A673 (cell line): ENCODE results near the gene DMAC2. TPM values are rescaled to one million over a fixed set of nuclear protein-coding genes. Genes with fewer than 3 reads are reported as not detected.
A peak's percentile ranks its signal among the peaks of the same experiment; 100 is the strongest.

Source experiments
- BruUV-seq: library from RNA; stranded (reverse); fragments of 400-500 nt; replicated peaks from 2 replicates; lab custom pipeline; 2021; lab: Mats Ljungman, UMichigan
- CTCF ChIA-PET: fragments of 300-600 bp; sonication (Branson Sonifier 250); formaldehyde crosslinking; loops from one replicate; lab custom pipeline; 2022; ENCODE audit warnings: antibody characterized with exemption; lab: Charles Lee
- POLR2A ChIA-PET: fragments of 300-600 bp; sonication (Branson Sonifier 250); formaldehyde crosslinking; loops from one replicate; lab custom pipeline; 2022; ENCODE audit warnings: antibody characterized with exemption; ENCODE audit not compliant: low non-redundant PET; lab: Charles Lee
- DNase-seq: peaks from one replicate; pipeline ENCODE4 v3.0.0-alpha.2; 2015; ENCODE audit warnings: low spot score
- H3K27ac ChIP-seq: fragments of 200-600 bp; sonication (generic); 2 replicates; pipeline ENCODE4 v1.5.1; 2016; ENCODE audit warnings: mixed run types, low read depth, mild to moderate bottlenecking, mixed read lengths, antibody characterized with exemption, low read length; ENCODE audit not compliant: poor library complexity, severe bottlenecking
- H3K27me3 ChIP-seq: fragments of 200-600 bp; sonication (generic); replicated peaks from 2 replicates; pipeline ENCODE4 v1.6.1; 2017; ENCODE audit warnings: mixed run types, low read depth, mild to moderate bottlenecking, mixed read lengths, antibody characterized with exemption, low read length; ENCODE audit not compliant: insufficient read depth, poor library complexity
- H3K36me3 ChIP-seq: fragments of 200-600 bp; sonication (generic); 2 replicates; pipeline ENCODE4 v1.6.1; 2016; ENCODE audit warnings: mixed run types, mild to moderate bottlenecking, mixed read lengths, antibody characterized with exemption, low read length; ENCODE audit not compliant: insufficient read depth, poor library complexity, severe bottlenecking
- H3K4me1 ChIP-seq: fragments of 200-600 bp; sonication (generic); 2 replicates; pipeline ENCODE4 v1.6.1; 2017; ENCODE audit warnings: mixed run types, mild to moderate bottlenecking, mixed read lengths, antibody characterized with exemption, low read length; ENCODE audit not compliant: insufficient read depth, poor library complexity, severe bottlenecking
- H3K4me3 ChIP-seq: fragments of 200-600 bp; sonication (generic); 2 replicates; pipeline ENCODE4 v1.5.1; 2016; ENCODE audit warnings: low read depth, mixed run types, mild to moderate bottlenecking, mixed read lengths, low read length; ENCODE audit not compliant: poor library complexity, severe bottlenecking
- H3K9me3 ChIP-seq: fragments of 200-600 bp; sonication (generic); 2 replicates; pipeline ENCODE4 v1.6.1; 2016; ENCODE audit warnings: mixed run types, low read depth, mild to moderate bottlenecking, mixed read lengths, antibody characterized with exemption, low read length; ENCODE audit not compliant: poor library complexity, severe bottlenecking
- EZH2 ChIP-seq: fragments of 200-600 bp; sonication (generic); IDR thresholded peaks from 2 replicates; pipeline ENCODE4 v1.6.1; 2017; ENCODE audit warnings: borderline replicate concordance, low read depth, mild to moderate bottlenecking, mixed read lengths, antibody characterized with exemption, low read length; ENCODE audit not compliant: poor library complexity, severe bottlenecking
- intact Hi-C: fragments of 100-400 bp; cut with micrococcal nuclease; formaldehyde crosslinking; loops from one replicate; pipeline ENCODE4 v1.10.0; 2022; ENCODE audit not compliant: unreplicated experiment
- total RNA-seq: library from RNA; stranded (reverse); gene quantifications from 2 replicates; pipeline ENCODE4 v1.2.3, GENCODE V29; 2021
- TF ChIP-seq, protein P1 (sequence below): fragments of 300-800, 200-600 bp; sonication (generic); conservative IDR thresholded peaks from 2 replicates; pipeline ENCODE4 v1.5.1; 2017; ENCODE audit warnings: low read depth, mild to moderate bottlenecking, antibody characterized with exemption, low read length, moderate library complexity, mixed read lengths

The DMAC2 gene
- total RNA-seq, 1 experiment from 2014 or later = 96.6 TPM

DNA sequence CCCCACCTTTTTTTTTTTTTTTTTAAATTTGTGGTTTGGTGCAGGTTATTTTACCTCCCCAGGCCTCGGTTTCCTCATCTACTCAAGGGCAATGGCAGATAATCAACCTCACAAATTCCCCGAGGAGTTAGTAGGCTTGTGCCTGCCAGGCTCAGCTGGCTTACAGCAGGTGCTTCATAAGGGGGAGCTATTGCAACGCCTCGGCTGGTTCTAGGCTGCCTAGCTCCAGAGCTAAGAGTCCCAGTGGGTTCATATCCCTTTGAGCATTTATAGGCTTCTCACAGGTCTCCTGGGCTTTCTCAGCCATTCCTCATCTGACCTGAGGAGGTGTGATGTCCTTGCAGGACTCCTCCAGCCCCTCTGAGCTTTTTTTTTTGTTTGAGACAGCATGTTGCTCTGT is 31.5 kb downstream of the DMAC2 start:
- no peaks in the 10 kb centered on the region for H3K4me1 ChIP-seq
- TF ChIP-seq, protein P1, sequence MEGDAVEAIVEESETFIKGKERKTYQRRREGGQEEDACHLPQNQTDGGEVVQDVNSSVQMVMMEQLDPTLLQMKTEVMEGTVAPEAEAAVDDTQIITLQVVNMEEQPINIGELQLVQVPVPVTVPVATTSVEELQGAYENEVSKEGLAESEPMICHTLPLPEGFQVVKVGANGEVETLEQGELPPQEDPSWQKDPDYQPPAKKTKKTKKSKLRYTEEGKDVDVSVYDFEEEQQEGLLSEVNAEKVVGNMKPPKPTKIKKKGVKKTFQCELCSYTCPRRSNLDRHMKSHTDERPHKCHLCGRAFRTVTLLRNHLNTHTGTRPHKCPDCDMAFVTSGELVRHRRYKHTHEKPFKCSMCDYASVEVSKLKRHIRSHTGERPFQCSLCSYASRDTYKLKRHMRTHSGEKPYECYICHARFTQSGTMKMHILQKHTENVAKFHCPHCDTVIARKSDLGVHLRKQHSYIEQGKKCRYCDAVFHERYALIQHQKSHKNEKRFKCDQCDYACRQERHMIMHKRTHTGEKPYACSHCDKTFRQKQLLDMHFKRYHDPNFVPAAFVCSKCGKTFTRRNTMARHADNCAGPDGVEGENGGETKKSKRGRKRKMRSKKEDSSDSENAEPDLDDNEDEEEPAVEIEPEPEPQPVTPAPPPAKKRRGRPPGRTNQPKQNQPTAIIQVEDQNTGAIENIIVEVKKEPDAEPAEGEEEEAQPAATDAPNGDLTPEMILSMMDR = peak; percentile 25; the same call in 1 of the 2 replicates
- TF ChIP-seq EZH2 = no peak
- ChIA-PET CTCF (no interaction called here), POLR2A (interaction anchor here (0.7 kb wide), 1 partner anchor 66 kb away, joined by 9 read pairs; no protein-coding TSS in a partner anchor)
- no peaks in the 10 kb centered on the region for H3K36me3 ChIP-seq
- H3K4me3 ChIP-seq = no peak overlapping the region
- DNase-seq = no peak
- H3K27ac ChIP-seq = no peak overlapping the region
- H3K9me3 ChIP-seq = no peaks in the 10 kb centered on the region
- H3K27me3 ChIP-seq = no peaks in the 10 kb centered on the region
- BruUV-seq = no TSS peak
- intact Hi-C loops = no loop called here

DNA sequence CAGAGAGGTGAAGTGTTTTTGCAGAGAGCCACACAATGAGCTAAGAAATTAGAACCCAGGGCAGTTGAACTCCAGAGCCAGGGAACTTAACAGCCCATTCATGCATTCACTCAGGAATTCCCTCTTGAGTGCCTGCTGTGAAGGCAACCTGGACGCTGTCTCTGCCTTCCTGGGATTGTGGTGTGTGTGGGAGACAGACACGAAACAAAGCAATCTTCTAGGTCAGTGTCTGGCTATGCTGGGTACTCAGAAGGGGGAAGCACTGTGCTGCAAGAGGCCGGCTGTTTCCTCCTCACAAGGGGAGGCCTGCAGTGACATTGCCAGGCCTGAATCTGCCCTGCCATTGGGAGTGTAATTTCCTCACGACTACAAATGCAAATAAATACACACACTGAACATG is 32.4 kb downstream of the DMAC2 start:
- BruUV-seq = no TSS peak
- CTCF ChIA-PET = no interaction called here

GRCh38 chr19:41405776-41406175 is 33.9 kb downstream of the DMAC2 start:
- POLR2A ChIA-PET = no interaction called here

More for the DNA sequence above, 32.4 kb downstream of the DMAC2 start:
- Histone ChIP-seq H3K9me3 (no peaks in the 10 kb centered on the region), H3K4me1 (no peaks in the 10 kb centered on the region), H3K36me3 (no peaks in the 10 kb centered on the region), H3K27ac (no peak overlapping the region), H3K4me3 (no peak overlapping the region), H3K27me3 (no peaks in the 10 kb centered on the region)
- TF ChIP-seq, protein P1 = no peak
- TF ChIP-seq EZH2 = no peak
- intact Hi-C loops = no loop called here
- POLR2A ChIA-PET = no interaction called here
- no peak for DNase-seq

More at GRCh38 chr19:41405776-41406175, 33.9 kb downstream of the DMAC2 start:
- no TSS peak for BruUV-seq
- DNase-seq = no peak
- no peaks in the 10 kb centered on the region for H3K4me1 ChIP-seq
- H3K27ac ChIP-seq = no peak overlapping the region
- CTCF ChIA-PET = interaction anchor here (0.5 kb wide), 1 partner anchor 137 kb away, joined by 5 read pairs; no protein-coding TSS in a partner anchor
- no peaks in the 10 kb centered on the region for H3K36me3 ChIP-seq
- TF ChIP-seq, protein P1 = no peak
- TF ChIP-seq EZH2 = no peak
- no peaks in the 10 kb centered on the region for H3K9me3 ChIP-seq
- H3K4me3 ChIP-seq = no peak overlapping the region
- H3K27me3 ChIP-seq = no peaks in the 10 kb centered on the region
- intact Hi-C loops = no loop called here
